ACHN (cell line): ENCODE measurements around the gene ARFGAP1.

Experiments
- DNase-seq: peaks from one replicate; pipeline ENCODE4 v3.0.0-alpha.2; 2015
- in situ Hi-C: cut with HindIII; loops from 2 replicates; pipeline ENCODE4 v1.10.0; 2017; ENCODE audit warnings: low sequenced_read_pairs, low pct_ligation_motif_present, low pct_unique_long_range_greater_than_20kb

Gene ARFGAP1

DNA sequence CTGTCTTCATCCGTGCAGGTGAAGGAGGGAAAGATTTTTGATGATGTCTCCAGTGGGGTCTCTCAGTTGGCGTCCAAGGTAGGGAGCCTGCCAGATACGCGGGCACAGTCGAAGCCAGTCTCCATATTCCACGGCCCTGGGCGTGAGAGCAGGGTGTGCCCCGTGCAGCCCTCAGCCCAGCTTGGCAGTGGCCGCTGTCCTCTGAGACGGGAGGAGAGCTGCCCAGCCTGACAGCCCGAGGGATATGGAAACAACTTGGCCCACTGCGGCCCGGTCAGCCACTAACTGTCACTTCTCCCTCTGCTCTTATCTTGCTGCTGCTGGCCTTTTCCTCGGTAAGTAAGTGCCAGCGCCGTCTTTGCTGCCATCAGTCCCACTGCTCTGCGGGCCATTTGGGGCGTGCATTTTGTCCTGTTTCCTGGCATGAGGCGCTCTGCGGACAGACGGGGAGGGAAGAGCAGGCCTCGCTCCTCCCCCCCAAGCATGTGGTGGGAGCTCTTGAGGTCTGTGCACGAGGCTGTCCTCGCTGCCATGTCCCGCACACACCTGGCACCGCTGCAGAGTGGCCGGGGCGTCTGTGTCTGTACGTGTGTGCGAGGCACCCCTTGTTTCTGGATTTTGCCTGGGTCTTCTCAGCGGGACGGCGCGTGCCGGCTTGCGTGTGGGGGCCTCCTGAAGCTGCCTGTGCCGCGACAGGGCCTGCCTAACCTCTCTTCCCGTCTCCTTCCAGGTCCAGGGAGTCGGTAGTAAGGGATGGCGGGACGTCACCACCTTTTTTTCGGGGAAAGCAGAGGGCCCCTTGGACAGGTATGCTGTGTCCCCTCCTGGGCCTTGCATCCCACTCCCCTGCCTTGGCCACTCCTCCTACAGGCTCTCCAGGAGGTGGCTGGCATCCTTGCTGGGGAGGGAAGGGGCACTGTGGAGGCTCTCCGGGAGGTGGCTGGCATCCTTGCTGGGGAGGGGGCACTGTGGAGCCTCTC is 13.3 kb downstream of the ARFGAP1 start:
- no peak for DNase-seq
- in situ Hi-C loops: loop anchor here (25.0 kb wide), 1 partner anchor 101 kb away; no protein-coding TSS in a partner anchor

DNA sequence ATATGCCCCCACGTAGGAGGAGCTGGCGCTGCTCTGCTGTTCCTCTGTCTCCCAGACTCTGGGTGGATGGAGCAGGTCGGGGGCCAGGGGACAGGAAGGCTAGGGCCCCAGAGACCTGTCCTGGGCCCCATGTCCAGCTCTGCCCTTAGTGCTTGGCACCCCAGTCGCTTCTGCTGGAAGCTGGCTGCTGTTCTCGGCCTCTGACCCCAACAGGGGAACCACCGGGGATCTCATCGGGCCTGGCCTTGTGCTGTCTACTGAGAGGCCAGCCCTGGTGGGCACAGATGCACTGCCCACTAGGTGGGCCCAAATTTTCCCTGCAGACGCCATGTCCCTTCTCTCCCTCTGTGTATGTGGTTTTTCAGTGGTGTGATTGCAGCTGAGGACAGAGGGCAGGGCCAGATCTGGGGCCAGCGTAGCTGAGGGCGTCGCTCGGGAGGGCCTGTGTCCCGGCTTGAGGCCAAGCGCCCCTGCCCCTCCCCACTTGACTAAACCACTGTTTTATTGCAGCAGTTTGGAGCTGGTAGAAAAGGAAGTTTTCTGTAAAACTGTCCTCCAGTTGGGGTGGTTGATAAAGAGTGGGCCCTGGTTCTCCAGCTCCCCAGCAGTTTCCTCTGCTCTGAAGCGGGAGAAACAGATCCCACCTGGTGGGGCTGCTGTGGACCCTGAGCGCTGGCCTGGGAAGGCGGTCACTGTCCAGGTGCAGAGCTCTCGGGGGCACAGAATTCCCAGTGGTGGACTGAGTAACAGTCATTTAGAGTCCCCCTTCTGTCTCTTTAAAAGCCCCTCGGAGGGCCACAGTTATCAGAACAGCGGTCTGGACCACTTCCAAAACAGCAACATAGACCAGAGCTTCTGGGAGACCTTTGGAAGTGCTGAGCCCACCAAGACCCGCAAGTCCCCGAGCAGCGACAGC is 14.4 kb downstream of the ARFGAP1 start:
- in situ Hi-C loops: loop anchor here (25.0 kb wide), 1 partner anchor 100 kb away; no protein-coding TSS in a partner anchor
- no peak for DNase-seq

- no peak for DNase-seq
- in situ Hi-C loops: loop anchor here (25.0 kb wide), 1 partner anchor 99 kb away; no protein-coding TSS in a partner anchor
Observed at GRCh38 chr20:63287697-63288580, 15.3 kb downstream of the ARFGAP1 start.

GRCh38 chr20:63288581-63289251 is 16.1 kb downstream of the ARFGAP1 start:
- no peak for DNase-seq
- in situ Hi-C loops: loop anchor here (25.0 kb wide), 1 partner anchor 99 kb away; no protein-coding TSS in a partner anchor

DNA sequence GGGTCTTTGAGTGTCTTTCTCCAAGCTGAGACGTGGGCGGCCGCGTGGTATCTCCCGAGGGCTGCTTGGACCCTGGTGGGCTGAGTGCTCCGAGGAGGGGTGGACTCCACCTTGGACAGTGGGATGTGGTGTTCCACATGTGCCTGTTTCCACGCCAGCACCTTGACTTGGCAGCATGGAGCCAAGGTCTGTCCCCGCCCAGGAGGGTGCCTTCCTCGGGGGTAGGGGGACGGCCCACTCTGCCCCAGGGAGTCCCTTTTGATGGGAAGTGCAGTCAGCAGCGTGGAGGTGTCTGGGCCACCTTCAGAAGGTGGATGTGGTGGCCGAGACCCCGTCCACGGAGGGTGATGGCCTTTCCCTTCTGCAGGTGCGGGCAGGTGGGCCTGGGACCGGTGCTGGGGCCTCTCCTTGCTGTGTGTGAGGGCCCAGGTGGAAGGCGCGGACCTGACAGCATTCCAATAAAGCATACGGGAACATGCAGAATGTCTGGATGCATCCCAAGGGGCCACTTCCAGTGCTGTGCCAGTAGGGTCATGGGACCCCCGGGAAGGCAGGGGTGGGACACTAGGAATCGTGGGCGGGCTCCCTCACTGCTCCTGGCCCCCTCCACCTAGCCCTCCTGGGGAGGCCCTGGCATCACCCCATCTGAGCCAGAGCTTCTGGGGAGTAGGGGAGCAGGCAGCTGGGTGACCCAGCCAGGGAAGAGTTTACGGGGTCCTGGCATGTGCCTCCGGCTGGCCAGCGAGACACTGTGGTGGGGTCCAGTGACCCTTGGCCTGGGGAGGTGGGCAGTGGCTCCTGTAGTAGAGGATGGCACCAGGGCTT is 16.9 kb downstream of the ARFGAP1 start:
- in situ Hi-C loops: loop anchor here (25.0 kb wide), 1 partner anchor 98 kb away; no protein-coding TSS in a partner anchor
- DNase-seq: no peak

GRCh38 chr20:63290136-63290676 is 17.6 kb downstream of the ARFGAP1 start:
- no peak for DNase-seq
- in situ Hi-C loops: loop anchor here (25.0 kb wide), 1 partner anchor 97 kb away; no protein-coding TSS in a partner anchor

DNA sequence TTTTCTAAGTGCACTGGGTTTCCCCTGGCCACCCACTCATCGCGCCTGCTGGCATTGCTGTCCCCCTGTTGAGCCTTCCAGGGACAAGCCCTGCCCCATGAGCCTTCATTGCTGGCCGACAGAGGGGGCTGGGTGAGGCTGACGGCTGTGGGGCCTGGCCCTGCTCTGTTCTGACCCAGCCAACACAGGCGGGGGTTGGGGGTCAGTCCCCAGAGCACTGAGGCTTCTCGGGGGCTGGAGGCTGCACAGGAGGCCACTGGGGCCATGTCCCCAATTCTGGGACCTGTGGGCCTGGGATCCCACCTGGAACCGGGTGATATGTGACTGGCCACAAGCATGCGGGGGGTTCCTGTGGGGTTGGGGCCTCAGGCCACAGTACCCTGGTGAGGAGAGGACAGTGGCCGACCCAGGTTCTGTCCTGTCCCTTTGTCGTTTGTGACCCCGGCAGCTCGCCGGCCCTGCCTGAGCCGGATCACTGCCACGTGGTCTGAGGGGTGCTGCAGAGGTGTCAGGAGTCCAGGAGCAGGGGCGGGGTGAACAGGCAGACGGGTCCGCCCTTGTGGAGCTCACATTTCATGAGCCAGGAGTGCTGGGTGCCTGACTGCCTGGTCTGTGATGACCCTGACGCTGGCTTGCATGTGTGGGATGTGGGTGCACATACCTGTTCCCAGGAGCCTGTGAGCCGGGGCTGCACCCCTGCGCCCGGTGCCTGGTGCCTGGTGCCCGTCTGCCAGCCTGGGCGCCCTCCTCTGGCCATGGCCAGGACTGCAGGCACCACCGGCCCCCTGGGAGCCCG is 18.3 kb downstream of the ARFGAP1 start:
- in situ Hi-C loops: loop anchor here (25.0 kb wide), 1 partner anchor 96 kb away; no protein-coding TSS in a partner anchor
- peak; percentile 21 for DNase-seq

DNA sequence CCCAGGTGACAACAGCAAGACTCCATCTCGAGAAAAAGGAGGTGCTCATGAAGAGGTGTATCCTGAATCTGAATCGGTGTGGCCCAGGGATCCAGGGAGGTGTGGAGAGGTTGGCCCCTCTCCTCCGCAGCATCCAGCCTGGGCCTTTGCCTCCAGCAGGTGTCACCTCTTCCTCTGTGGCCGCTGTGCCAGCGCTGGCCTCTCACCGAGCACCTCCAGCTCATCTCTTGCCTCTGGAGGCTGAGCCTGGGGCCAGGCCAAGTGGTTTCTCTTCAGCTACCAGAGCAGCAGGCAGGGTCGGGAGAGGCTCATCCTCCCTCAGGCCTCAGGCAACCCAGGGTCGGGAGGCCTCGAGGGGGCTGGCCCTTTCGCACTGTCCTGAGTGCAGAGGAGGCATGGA is 19.2 kb downstream of the ARFGAP1 start:
- in situ Hi-C loops: loop anchor here (25.0 kb wide), 1 partner anchor 95 kb away; no protein-coding TSS in a partner anchor
- DNase-seq: no peak

GRCh38 chr20:63292292-63292701 is 19.7 kb downstream of the ARFGAP1 start:
- DNase-seq: no peak
- in situ Hi-C loops: loop anchor here (25.0 kb wide), 1 partner anchor 95 kb away; no protein-coding TSS in a partner anchor

DNA sequence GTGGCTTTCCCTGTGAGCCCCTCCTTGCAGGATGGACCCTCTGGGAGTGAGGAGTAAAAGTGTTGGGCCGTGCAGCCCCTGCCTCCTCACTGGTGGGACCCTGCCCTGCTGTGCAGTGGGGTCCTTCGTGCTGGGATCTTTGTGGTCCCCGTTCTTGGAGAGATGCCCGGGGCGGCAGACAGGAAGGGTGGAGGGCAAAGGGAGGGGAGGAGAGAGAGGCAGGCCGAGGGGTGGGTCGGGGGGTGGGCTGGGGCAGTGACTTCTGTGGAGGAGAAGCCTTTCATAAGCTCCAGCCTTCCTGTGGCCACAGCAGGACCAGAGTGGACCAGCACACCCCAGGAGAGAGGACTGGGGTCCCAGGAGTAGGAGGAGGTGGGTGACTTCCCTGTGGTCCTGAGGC is 20.3 kb downstream of the ARFGAP1 start, which contains the start of gene COL20A1:
Gene COL20A1 (plus strand): TSS at position 283 of the 400 bp plus-strand sequence. CDS start 1,922 bp downstream, outside the sequence.
- in situ Hi-C loops: loop anchor here (25.0 kb wide), 1 partner anchor 94 kb away; no protein-coding TSS in a partner anchor
- DNase-seq: no peak

- in situ Hi-C loops: loop anchor here (25.0 kb wide), 1 partner anchor 94 kb away; no protein-coding TSS in a partner anchor
- DNase-seq: no peak
Observed at GRCh38 chr20:63293456-63293855, 20.8 kb downstream of the ARFGAP1 start.

GRCh38 chr20:63293871-63294535 is 21.4 kb downstream of the ARFGAP1 start:
- in situ Hi-C loops: loop anchor here (25.0 kb wide), 1 partner anchor 93 kb away; no protein-coding TSS in a partner anchor
- no peak for DNase-seq

GRCh38 chr20:63294536-63294900 is 21.9 kb downstream of the ARFGAP1 start:
- no peak for DNase-seq
- in situ Hi-C loops: loop anchor here (25.0 kb wide), 1 partner anchor 93 kb away; no protein-coding TSS in a partner anchor

DNA sequence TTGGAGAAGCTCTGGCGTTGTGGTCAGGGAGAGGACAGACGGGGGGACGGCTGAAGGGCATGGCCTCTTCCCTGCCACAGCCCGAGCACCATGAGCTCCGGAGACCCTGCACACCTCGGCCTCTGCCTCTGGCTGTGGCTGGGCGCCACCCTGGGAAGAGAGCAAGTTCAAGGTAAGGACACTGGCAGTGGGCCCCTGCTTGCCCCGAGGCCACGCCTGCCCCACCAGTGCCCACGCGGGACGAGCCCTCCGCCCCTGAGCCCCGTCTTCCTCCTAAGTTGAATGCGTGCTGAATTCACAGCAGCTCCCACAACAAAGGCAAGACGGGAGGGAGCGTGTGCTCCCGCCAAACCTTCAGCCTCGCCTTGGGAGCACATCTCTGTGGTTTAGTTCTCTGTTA is 22.4 kb downstream of the ARFGAP1 start:
- no peak for DNase-seq
- in situ Hi-C loops: loop anchor here (25.0 kb wide), 1 partner anchor 92 kb away; no protein-coding TSS in a partner anchor
